GM12878 (cell line): Measurements from ENCODE around the gene NRG4.

Experiments used
- CEBPB ChIP-seq, 2 experiments: fragments of 150-350 bp in 1 of 2; IDR thresholded peaks; 2 replicates each; pipeline ENCODE4 v1.6.1; 2012 to 2014; ENCODE audit warnings: low read depth in 2 of 2, low read length in 2 of 2, borderline replicate concordance in 1 of 2, inconsistent platforms in 1 of 2
- DPF2 ChIP-seq: fragments of 450-650 bp; IDR thresholded peaks from 2 replicates; pipeline ENCODE4 v1.6.1; 2017; ENCODE audit warnings: mild to moderate bottlenecking
- EZH2 ChIP-seq: IDR thresholded peaks from 2 replicates; pipeline ENCODE4 v1.6.1; 2012; ENCODE audit warnings: low read depth, mild to moderate bottlenecking, control low read depth, inconsistent platforms, low read length, borderline replicate concordance; ENCODE audit not compliant: control insufficient read depth
- NR2F1 ChIP-seq: fragments of 450-650 bp; conservative IDR thresholded peaks from 2 replicates; pipeline ENCODE4 v1.6.1; 2017; ENCODE audit warnings: mild to moderate bottlenecking
- POLR2A ChIP-seq: IDR thresholded peaks from 2 replicates; pipeline ENCODE4 v1.6.1; 2011; ENCODE audit warnings: low read depth, mild to moderate bottlenecking, low read length
- POLR2AphosphoS2 ChIP-seq: IDR thresholded peaks from 2 replicates; pipeline ENCODE4 v1.6.1; 2011; ENCODE audit warnings: low read depth, mild to moderate bottlenecking, low read length, improper control_type of control experiment, moderate library complexity
- RAD21 ChIP-seq: IDR thresholded peaks from 2 replicates; pipeline ENCODE4 v1.6.1; 2011; ENCODE audit warnings: mild to moderate bottlenecking, low read depth, low read length, moderate library complexity; ENCODE audit not compliant: insufficient read depth
- SUZ12 ChIP-seq: fragments of 200-600 bp; sonication (generic); IDR thresholded peaks from one replicate; pipeline ENCODE4 v1.6.1; 2018; ENCODE audit warnings: antibody characterized with exemption, mild to moderate bottlenecking; ENCODE audit not compliant: unreplicated experiment
- TAF1 ChIP-seq: IDR thresholded peaks from 2 replicates; pipeline ENCODE4 v1.6.1; 2011; ENCODE audit warnings: mild to moderate bottlenecking, low read depth, low read length, borderline replicate concordance
- TF ChIP-seq, protein P1 (sequence below): IDR thresholded peaks from 2 replicates; pipeline ENCODE4 v1.6.1; 2012; ENCODE audit warnings: mild to moderate bottlenecking, low read depth, low read length
- TF ChIP-seq, protein P2 (sequence below), 3 experiments: IDR thresholded peaks in 2 of 3; conservative IDR thresholded peaks in 1 of 3; 2 replicates each; pipeline ENCODE4 v1.5.1; 2011; ENCODE audit warnings: low read depth in 3 of 3, low read length in 3 of 3, mild to moderate bottlenecking in 3 of 3, control low read depth in 2 of 3, moderate library complexity in 2 of 3, inconsistent platforms in 1 of 3, mixed read lengths in 1 of 3; ENCODE audit not compliant: control insufficient read depth in 2 of 3, insufficient read depth in 1 of 3; ENCODE audit errors: extremely low read depth in 1 of 3
- TF ChIP-seq, protein P3 (sequence below): IDR thresholded peaks from 2 replicates; pipeline ENCODE4 v1.6.1; 2011; ENCODE audit warnings: mild to moderate bottlenecking, low read depth, low read length, moderate library complexity; ENCODE audit not compliant: insufficient replicate concordance
- TF ChIP-seq, protein P4 (sequence below): fragments of 450-650 bp; IDR thresholded peaks from 2 replicates; pipeline ENCODE4 v1.6.1; 2018; ENCODE audit warnings: mild to moderate bottlenecking, low read depth, moderate library complexity; ENCODE audit not compliant: partially characterized antibody
- TF ChIP-seq, protein P5 (sequence below): IDR thresholded peaks from 2 replicates; pipeline ENCODE4 v1.6.1; 2012; ENCODE audit warnings: low read depth, low read length, improper control_type of control experiment

DNA sequence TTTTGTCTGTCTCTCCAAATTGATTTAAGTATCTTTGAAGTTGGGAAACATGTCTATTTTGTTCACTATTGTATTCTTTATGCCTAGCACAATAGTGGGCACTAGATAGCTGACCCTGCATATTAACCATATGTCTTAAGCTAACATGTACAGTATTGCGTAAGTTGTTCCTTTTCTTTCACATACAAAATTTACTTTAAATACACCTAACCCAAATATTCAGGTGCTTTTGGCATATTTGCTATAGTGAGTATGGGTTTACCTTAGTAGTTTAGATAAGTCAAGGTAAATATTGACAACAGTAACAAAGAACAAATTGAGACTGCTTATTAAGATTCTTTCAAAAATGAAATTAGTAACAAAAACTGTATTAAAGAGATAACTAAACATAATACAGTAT lies 50.9 kb downstream of the NRG4 start:
- TF ChIP-seq, protein P1, sequence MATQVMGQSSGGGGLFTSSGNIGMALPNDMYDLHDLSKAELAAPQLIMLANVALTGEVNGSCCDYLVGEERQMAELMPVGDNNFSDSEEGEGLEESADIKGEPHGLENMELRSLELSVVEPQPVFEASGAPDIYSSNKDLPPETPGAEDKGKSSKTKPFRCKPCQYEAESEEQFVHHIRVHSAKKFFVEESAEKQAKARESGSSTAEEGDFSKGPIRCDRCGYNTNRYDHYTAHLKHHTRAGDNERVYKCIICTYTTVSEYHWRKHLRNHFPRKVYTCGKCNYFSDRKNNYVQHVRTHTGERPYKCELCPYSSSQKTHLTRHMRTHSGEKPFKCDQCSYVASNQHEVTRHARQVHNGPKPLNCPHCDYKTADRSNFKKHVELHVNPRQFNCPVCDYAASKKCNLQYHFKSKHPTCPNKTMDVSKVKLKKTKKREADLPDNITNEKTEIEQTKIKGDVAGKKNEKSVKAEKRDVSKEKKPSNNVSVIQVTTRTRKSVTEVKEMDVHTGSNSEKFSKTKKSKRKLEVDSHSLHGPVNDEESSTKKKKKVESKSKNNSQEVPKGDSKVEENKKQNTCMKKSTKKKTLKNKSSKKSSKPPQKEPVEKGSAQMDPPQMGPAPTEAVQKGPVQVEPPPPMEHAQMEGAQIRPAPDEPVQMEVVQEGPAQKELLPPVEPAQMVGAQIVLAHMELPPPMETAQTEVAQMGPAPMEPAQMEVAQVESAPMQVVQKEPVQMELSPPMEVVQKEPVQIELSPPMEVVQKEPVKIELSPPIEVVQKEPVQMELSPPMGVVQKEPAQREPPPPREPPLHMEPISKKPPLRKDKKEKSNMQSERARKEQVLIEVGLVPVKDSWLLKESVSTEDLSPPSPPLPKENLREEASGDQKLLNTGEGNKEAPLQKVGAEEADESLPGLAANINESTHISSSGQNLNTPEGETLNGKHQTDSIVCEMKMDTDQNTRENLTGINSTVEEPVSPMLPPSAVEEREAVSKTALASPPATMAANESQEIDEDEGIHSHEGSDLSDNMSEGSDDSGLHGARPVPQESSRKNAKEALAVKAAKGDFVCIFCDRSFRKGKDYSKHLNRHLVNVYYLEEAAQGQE: no peak
- TF ChIP-seq, protein P2, sequence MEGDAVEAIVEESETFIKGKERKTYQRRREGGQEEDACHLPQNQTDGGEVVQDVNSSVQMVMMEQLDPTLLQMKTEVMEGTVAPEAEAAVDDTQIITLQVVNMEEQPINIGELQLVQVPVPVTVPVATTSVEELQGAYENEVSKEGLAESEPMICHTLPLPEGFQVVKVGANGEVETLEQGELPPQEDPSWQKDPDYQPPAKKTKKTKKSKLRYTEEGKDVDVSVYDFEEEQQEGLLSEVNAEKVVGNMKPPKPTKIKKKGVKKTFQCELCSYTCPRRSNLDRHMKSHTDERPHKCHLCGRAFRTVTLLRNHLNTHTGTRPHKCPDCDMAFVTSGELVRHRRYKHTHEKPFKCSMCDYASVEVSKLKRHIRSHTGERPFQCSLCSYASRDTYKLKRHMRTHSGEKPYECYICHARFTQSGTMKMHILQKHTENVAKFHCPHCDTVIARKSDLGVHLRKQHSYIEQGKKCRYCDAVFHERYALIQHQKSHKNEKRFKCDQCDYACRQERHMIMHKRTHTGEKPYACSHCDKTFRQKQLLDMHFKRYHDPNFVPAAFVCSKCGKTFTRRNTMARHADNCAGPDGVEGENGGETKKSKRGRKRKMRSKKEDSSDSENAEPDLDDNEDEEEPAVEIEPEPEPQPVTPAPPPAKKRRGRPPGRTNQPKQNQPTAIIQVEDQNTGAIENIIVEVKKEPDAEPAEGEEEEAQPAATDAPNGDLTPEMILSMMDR (IDR thresholded peaks at IDR 0.05 in 2 of 3, conservative IDR thresholded peaks at IDR 0.05 in 1 of 3; ENCODE audit: control insufficient read depth in 2 of 3, extremely low read depth in 1 of 3, insufficient read depth in 1 of 3, low read depth in 3 of 3, low read length in 3 of 3): no peak
- no peak for TF ChIP-seq POLR2AphosphoS2
- TF ChIP-seq EZH2: no peak
- no peak for TF ChIP-seq POLR2A
- TF ChIP-seq, protein P3, sequence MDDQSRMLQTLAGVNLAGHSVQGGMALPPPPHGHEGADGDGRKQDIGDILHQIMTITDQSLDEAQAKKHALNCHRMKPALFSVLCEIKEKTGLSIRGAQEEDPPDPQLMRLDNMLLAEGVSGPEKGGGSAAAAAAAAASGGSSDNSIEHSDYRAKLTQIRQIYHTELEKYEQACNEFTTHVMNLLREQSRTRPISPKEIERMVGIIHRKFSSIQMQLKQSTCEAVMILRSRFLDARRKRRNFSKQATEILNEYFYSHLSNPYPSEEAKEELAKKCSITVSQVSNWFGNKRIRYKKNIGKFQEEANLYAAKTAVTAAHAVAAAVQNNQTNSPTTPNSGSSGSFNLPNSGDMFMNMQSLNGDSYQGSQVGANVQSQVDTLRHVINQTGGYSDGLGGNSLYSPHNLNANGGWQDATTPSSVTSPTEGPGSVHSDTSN: no peak
- no peak for TF ChIP-seq SUZ12
- TF ChIP-seq RAD21: no peak
- TF ChIP-seq NR2F1: no peak
- no peak for TF ChIP-seq DPF2
- TF ChIP-seq TAF1: no peak
- TF ChIP-seq, protein P4, sequence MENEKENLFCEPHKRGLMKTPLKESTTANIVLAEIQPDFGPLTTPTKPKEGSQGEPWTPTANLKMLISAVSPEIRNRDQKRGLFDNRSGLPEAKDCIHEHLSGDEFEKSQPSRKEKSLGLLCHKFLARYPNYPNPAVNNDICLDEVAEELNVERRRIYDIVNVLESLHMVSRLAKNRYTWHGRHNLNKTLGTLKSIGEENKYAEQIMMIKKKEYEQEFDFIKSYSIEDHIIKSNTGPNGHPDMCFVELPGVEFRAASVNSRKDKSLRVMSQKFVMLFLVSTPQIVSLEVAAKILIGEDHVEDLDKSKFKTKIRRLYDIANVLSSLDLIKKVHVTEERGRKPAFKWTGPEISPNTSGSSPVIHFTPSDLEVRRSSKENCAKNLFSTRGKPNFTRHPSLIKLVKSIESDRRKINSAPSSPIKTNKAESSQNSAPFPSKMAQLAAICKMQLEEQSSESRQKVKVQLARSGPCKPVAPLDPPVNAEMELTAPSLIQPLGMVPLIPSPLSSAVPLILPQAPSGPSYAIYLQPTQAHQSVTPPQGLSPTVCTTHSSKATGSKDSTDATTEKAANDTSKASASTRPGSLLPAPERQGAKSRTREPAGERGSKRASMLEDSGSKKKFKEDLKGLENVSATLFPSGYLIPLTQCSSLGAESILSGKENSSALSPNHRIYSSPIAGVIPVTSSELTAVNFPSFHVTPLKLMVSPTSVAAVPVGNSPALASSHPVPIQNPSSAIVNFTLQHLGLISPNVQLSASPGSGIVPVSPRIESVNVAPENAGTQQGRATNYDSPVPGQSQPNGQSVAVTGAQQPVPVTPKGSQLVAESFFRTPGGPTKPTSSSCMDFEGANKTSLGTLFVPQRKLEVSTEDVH: no peak
- TF ChIP-seq, protein P5, sequence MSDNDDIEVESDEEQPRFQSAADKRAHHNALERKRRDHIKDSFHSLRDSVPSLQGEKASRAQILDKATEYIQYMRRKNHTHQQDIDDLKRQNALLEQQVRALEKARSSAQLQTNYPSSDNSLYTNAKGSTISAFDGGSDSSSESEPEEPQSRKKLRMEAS: no peak
- TF ChIP-seq CEBPB (IDR thresholded peaks at IDR 0.05; ENCODE audit: borderline replicate concordance in 1 of 2, low read depth in 2 of 2, low read length in 2 of 2): no peak
